ENCODE measurements around the gene CRISPLD2. TPM values are rescaled to one million over a fixed set of nuclear protein-coding genes. Genes with fewer than 3 reads are reported as not detected.

The CRISPLD2 gene
- total RNA-seq, 2 donors from 2014 or later: 1.9 to 4.2 TPM

Other genes starting within 250 kb of the CRISPLD2 start
- 100 to 1,000 TPM; 287 to 328 TPM for gene COTL1, start 201.9 kb upstream of the CRISPLD2 start, total RNA-seq
- 10 to 100 TPM; 68.1 to 78.2 TPM for gene KLHL36, start 171.5 kb upstream of the CRISPLD2 start, total RNA-seq
- gene USP10, start 120.0 kb upstream of the CRISPLD2 start, total RNA-seq: 100 to 1,000 TPM; 169 to 221 TPM
- gene ZDHHC7, start 191.6 kb downstream of the CRISPLD2 start, total RNA-seq: 10 to 100 TPM; 35.4 to 46.6 TPM
- gene KIAA0513, start 207.8 kb downstream of the CRISPLD2 start, total RNA-seq: 10 to 100 TPM in 1 of 2 donors, 1 to 10 TPM in 1; 8.1 to 35.0 TPM

All from T-helper 17 cell (primary cell).